Right atrium auricular region (tissue), 2 donors: ENCODE results near the gene SRP9. TPM values are rescaled to one million over a fixed set of nuclear protein-coding genes. Genes with fewer than 3 reads are reported as not detected.
"Not testable (repeated sequence)": the region's sequence is repeated elsewhere in the genome, so short reads cannot be mapped to it uniquely, and the experiment has no call there.

Experiments used
- DNase-seq: peaks from one replicate; pipeline ENCODE4 v3.0.0-alpha.2; 2019; ENCODE audit warnings: low spot score
- H3K27ac ChIP-seq, 2 donors: fragments of 200-600 bp; sonication (generic); 1 replicate in 1 of 2; 2 replicates in 1 of 2; pipeline ENCODE4 v1.5.1; 2016 to 2019
- H3K27me3 ChIP-seq, 2 donors: fragments of 200-600 bp; sonication (generic); one replicate each; pipeline versions ENCODE4 v1.5.1 to v1.6.0; 2017 to 2019
- H3K36me3 ChIP-seq: fragments of 200-600 bp; sonication (generic); one replicate; pipeline ENCODE4 v1.5.1; 2016
- H3K4me1 ChIP-seq, 2 donors: fragments of 200-600 bp; sonication (generic); one replicate each; pipeline versions ENCODE4 v1.5.1 to v1.6.0; 2017 to 2019
- H3K4me3 ChIP-seq, 2 donors: fragments of 200-600 bp; sonication (generic); 1 replicate in 1 of 2; 2 replicates in 1 of 2; pipeline ENCODE4 v1.5.1; 2017 to 2019; ENCODE audit warnings: mild to moderate bottlenecking in 1 of 2, moderate library complexity in 1 of 2
- H3K9me3 ChIP-seq, 2 donors: fragments of 200-600 bp; sonication (generic); one replicate each; pipeline ENCODE4 v1.5.1; 2019
- CTCF ChIP-seq, 2 donors: fragments of 200-600 bp; sonication (generic); IDR thresholded peaks; one replicate each; pipeline ENCODE4 v1.5.1; 2019; ENCODE audit warnings: antibody characterized with exemption in 2 of 2
- total RNA-seq, 2 donors: library from RNA; depleted of rRNA; stranded (reverse); fragments of >200 nt; gene quantifications; one replicate each; pipeline ENCODE4 v1.1.0, GENCODE V29; 2016

The SRP9 gene
- total RNA-seq, 2 donors from 2014 or later: 143 to 216 TPM

- no peak for TF ChIP-seq CTCF (IDR thresholded peaks at IDR 0.05)
- no peaks in the 10 kb centered on the region for H3K36me3 ChIP-seq
- H3K27ac ChIP-seq: peak overlapping the region; percentile 49 to 65
- no peak for DNase-seq
- no peak overlapping the region for H3K4me3 ChIP-seq
- no peaks in the 10 kb centered on the region for H3K9me3 ChIP-seq
- no peaks in the 10 kb centered on the region for H3K27me3 ChIP-seq
- peaks cover 0 to 74% of the 10 kb centered on the region in 2 donors for H3K4me1 ChIP-seq
These were observed 26.5 kb upstream of the SRP9 start for GRCh38 chr1:225750875-225751824.

GRCh38 chr1:225752245-225752644 is 25.4 kb upstream of the SRP9 start:
- H3K27ac ChIP-seq: peak overlapping the region; percentile 49 to 65
- peaks cover 0 to 70% of the 10 kb centered on the region in 2 donors for H3K4me1 ChIP-seq

GRCh38 chr1:225754940-225755641 is 22.5 kb upstream of the SRP9 start:
- Histone ChIP-seq H3K27ac (peak overlapping the region; percentile 52 to 86), H3K36me3 (no peaks in the 10 kb centered on the region), H3K4me1 (peaks cover 0 to 68% of the 10 kb centered on the region in 2 donors), H3K27me3 (no peaks in the 10 kb centered on the region), H3K4me3 (no peak overlapping the region), H3K9me3 (no peaks in the 10 kb centered on the region)
- peak; percentile 76 for DNase-seq
- TF ChIP-seq CTCF (IDR thresholded peaks at IDR 0.05): no peak

More at GRCh38 chr1:225752245-225752644, 25.4 kb upstream of the SRP9 start:
- Histone ChIP-seq H3K36me3 (no peaks in the 10 kb centered on the region), H3K4me3 (no peak overlapping the region), H3K27me3 (no peaks in the 10 kb centered on the region), H3K9me3 (no peaks in the 10 kb centered on the region)
- TF ChIP-seq CTCF (IDR thresholded peaks at IDR 0.05): no peak
- DNase-seq: no peak

- no peak overlapping the region for H3K4me3 ChIP-seq
- H3K27me3 ChIP-seq: no peaks in the 10 kb centered on the region
- H3K9me3 ChIP-seq: no peaks in the 10 kb centered on the region
- H3K36me3 ChIP-seq: no peaks in the 10 kb centered on the region
- peak overlapping the region; percentile 52 to 86 for H3K27ac ChIP-seq
- peaks cover 0 to 61% of the 10 kb centered on the region in 2 donors for H3K4me1 ChIP-seq
- DNase-seq: no peak
- TF ChIP-seq CTCF (IDR thresholded peaks at IDR 0.05): no peak
These were observed 21.8 kb upstream of the SRP9 start for GRCh38 chr1:225755671-225756319.

- Histone ChIP-seq H3K9me3 (no peaks in the 10 kb centered on the region), H3K4me1 (peaks cover 0 to 53% of the 10 kb centered on the region in 2 donors), H3K27ac (no peak overlapping the region), H3K4me3 (no peak overlapping the region), H3K27me3 (no peaks in the 10 kb centered on the region), H3K36me3 (no peaks in the 10 kb centered on the region)
- no peak for TF ChIP-seq CTCF (IDR thresholded peaks at IDR 0.05)
- no peak for DNase-seq
These were observed 19.5 kb upstream of the SRP9 start for GRCh38 chr1:225757927-225758656.

- DNase-seq, H3K9me3 ChIP-seq, H3K27me3 ChIP-seq, H3K4me3 ChIP-seq, H3K36me3 ChIP-seq, H3K27ac ChIP-seq: not testable (repeated sequence)
- peaks cover 0 to 55% of the 10 kb centered on the region in 2 donors for H3K4me1 ChIP-seq
These were observed 17.7 kb upstream of the SRP9 start for GRCh38 chr1:225759972-225760371.
